ENCODE data around the gene TFEB.

GRCh38 chr6:41650120-41650519 lies 85.3 kb downstream of the TFEB start:
- TF ChIP-seq POLR2AphosphoS5 (IDR thresholded peaks at IDR 0.05; ENCODE audit: insufficient read depth in 1 of 2, low read depth in 1 of 2) = no peak
- TF ChIP-seq, protein P1, sequence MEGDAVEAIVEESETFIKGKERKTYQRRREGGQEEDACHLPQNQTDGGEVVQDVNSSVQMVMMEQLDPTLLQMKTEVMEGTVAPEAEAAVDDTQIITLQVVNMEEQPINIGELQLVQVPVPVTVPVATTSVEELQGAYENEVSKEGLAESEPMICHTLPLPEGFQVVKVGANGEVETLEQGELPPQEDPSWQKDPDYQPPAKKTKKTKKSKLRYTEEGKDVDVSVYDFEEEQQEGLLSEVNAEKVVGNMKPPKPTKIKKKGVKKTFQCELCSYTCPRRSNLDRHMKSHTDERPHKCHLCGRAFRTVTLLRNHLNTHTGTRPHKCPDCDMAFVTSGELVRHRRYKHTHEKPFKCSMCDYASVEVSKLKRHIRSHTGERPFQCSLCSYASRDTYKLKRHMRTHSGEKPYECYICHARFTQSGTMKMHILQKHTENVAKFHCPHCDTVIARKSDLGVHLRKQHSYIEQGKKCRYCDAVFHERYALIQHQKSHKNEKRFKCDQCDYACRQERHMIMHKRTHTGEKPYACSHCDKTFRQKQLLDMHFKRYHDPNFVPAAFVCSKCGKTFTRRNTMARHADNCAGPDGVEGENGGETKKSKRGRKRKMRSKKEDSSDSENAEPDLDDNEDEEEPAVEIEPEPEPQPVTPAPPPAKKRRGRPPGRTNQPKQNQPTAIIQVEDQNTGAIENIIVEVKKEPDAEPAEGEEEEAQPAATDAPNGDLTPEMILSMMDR (IDR thresholded peaks at IDR 0.05) = no peak
